GM10266 (cell line): ENCODE results near the gene ARPIN.

Experiments
- DNase-seq: peaks from one replicate; pipeline ENCODE4 v3.0.0; 2012; ENCODE audit errors: extremely low spot score
- CTCF ChIP-seq: IDR thresholded peaks from 2 replicates; pipeline ENCODE4 v1.5.1; 2012; ENCODE audit warnings: mild to moderate bottlenecking, low read depth; ENCODE audit not compliant: control insufficient read depth, insufficient read depth; ENCODE audit errors: missing control alignments

The ARPIN gene

DNA sequence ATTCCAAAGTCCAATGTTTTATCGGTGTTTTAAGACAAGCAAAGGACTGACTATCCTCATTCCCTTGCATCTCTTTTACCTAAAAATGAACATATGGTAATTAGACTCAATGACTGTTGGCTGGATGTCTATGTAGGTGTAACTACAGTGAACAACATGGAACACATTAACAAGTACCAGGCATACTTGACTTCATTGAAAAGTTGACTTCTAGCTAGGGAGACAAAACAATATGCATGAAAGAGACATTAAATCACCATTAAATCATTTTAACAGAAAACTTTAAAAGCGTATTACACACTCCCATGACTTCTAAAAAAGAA, 63.8 kb downstream of the ARPIN start:
- no peak for DNase-seq
- no peak for TF ChIP-seq CTCF

DNA sequence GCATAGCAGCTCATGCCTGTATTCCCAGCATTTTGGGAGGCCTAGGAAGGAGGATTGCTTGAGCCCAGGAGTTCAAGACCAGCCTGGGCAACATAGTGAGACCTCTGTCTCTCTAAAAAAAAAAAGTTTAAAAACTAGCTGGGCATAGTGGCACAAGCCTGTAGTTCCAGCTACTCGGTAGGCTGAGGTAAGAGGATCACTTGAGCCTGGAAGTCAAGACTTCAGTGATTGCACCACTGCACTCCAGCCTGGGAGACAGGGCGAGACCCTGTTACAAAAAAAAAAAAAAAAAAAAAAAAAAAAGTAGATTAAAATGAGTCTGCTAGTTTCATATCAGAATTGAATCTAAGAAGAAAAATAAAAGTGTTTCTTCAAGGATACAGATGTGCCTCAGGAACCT, 65.7 kb downstream of the ARPIN start:
- TF ChIP-seq CTCF: no peak
- DNase-seq: no peak

- TF ChIP-seq CTCF: no peak
- DNase-seq: no peak
These were observed 67.4 kb downstream of the ARPIN start for GRCh38 chr15:89845305-89845893.
